GM12873 (cell line): ENCODE data around the gene DENND1A.

Source experiments
- CTCF ChIP-seq: IDR thresholded peaks from 2 replicates; pipeline ENCODE4 v1.5.1; 2012; ENCODE audit warnings: low read depth, mild to moderate bottlenecking, moderate library complexity, low read length, control low read depth; ENCODE audit not compliant: insufficient read depth; ENCODE audit errors: missing control alignments

DENND1A gene

GRCh38 chr9:123387686-123388085, 542.2 kb downstream of the DENND1A start:
- TF ChIP-seq CTCF = no peak

- TF ChIP-seq CTCF = no peak
Measured at GRCh38 chr9:123383512-123384170, 546.3 kb downstream of the DENND1A start.

GRCh38 chr9:123382653-123383511, 547.0 kb downstream of the DENND1A start:
- TF ChIP-seq CTCF = no peak

- TF ChIP-seq CTCF = no peak
Measured at GRCh38 chr9:123380852-123381705, 548.8 kb downstream of the DENND1A start.

GRCh38 chr9:123378956-123379660, 550.8 kb downstream of the DENND1A start:
- no peak for TF ChIP-seq CTCF

GRCh38 chr9:123378025-123378424, 551.9 kb downstream of the DENND1A start:
- TF ChIP-seq CTCF = no peak
